Right atrium auricular region (tissue), 2 donors: ENCODE measurements around the gene APBA1. TPM values are rescaled to one million over a fixed set of nuclear protein-coding genes. Genes with fewer than 3 reads are reported as not detected.
"Not testable (repeated sequence)": the region's sequence is repeated elsewhere in the genome, so short reads cannot be mapped to it uniquely, and the experiment has no call there.

Experiments used
- DNase-seq: peaks from one replicate; pipeline ENCODE4 v3.0.0-alpha.2; 2019; ENCODE audit warnings: low spot score
- H3K27ac ChIP-seq, 2 donors: fragments of 200-600 bp; sonication (generic); 1 replicate in 1 of 2; 2 replicates in 1 of 2; pipeline ENCODE4 v1.5.1; 2016 to 2019
- H3K27me3 ChIP-seq, 2 donors: fragments of 200-600 bp; sonication (generic); one replicate each; pipeline versions ENCODE4 v1.5.1 to v1.6.0; 2017 to 2019
- H3K36me3 ChIP-seq: fragments of 200-600 bp; sonication (generic); one replicate; pipeline ENCODE4 v1.5.1; 2016
- H3K4me1 ChIP-seq, 2 donors: fragments of 200-600 bp; sonication (generic); one replicate each; pipeline versions ENCODE4 v1.5.1 to v1.6.0; 2017 to 2019
- H3K4me3 ChIP-seq, 2 donors: fragments of 200-600 bp; sonication (generic); 1 replicate in 1 of 2; 2 replicates in 1 of 2; pipeline ENCODE4 v1.5.1; 2017 to 2019; ENCODE audit warnings: mild to moderate bottlenecking in 1 of 2, moderate library complexity in 1 of 2
- H3K9me3 ChIP-seq, 2 donors: fragments of 200-600 bp; sonication (generic); one replicate each; pipeline ENCODE4 v1.5.1; 2019
- total RNA-seq, 2 donors: library from RNA; depleted of rRNA; stranded (reverse); fragments of >200 nt; gene quantifications; one replicate each; pipeline ENCODE4 v1.1.0, GENCODE V29; 2016
- TF ChIP-seq, protein P1 (sequence below), 2 donors: fragments of 200-600 bp; sonication (generic); IDR thresholded peaks; one replicate each; pipeline ENCODE4 v1.5.1; 2019; ENCODE audit warnings: antibody characterized with exemption in 2 of 2

APBA1 gene
- total RNA-seq, 2 donors from 2014 or later, result 5.6 to 12.1 TPM

DNA sequence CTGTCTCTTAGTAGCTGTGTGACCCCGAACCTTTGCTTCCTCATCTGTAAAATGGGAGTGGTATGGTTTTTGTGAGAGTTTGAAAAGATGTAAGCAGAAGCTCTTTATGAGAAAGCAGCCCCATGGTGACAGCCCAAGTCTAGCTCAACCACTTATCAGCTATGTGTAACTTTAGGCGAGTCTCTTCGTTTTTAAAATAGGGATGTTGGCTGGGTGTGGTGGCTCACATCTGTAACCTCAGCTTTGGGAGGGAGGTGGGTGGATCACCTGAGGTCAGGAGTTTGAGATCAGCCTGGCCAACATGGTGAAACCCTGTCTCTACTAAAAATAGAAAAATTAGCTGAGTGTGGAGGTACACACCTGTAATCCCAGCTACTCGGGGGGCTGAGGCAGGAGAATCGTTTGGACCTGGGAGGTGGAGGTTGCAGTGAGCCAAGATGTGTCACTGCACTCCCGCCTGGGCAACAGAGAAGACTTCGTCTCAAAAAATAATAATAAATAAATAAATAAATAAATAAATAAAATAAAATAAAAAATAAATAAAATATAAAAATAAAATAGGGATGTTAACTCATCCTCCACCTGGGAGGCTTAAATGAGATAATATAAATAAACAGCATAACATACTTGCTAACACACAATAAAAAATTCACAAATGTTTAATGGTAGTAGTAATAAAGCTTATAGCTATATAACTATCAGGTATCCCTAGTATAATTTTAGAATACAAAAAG lies 71.7 kb downstream of the APBA1 start:
- Histone ChIP-seq H3K27ac (no peak overlapping the region), H3K4me3 (no peak overlapping the region), H3K4me1 (peaks cover 0 to 27% of the 10 kb centered on the region in 2 donors), H3K36me3 (no peaks in the 10 kb centered on the region), H3K27me3 (no peaks in the 10 kb centered on the region), H3K9me3 (no peaks in the 10 kb centered on the region)
- TF ChIP-seq, protein P1, sequence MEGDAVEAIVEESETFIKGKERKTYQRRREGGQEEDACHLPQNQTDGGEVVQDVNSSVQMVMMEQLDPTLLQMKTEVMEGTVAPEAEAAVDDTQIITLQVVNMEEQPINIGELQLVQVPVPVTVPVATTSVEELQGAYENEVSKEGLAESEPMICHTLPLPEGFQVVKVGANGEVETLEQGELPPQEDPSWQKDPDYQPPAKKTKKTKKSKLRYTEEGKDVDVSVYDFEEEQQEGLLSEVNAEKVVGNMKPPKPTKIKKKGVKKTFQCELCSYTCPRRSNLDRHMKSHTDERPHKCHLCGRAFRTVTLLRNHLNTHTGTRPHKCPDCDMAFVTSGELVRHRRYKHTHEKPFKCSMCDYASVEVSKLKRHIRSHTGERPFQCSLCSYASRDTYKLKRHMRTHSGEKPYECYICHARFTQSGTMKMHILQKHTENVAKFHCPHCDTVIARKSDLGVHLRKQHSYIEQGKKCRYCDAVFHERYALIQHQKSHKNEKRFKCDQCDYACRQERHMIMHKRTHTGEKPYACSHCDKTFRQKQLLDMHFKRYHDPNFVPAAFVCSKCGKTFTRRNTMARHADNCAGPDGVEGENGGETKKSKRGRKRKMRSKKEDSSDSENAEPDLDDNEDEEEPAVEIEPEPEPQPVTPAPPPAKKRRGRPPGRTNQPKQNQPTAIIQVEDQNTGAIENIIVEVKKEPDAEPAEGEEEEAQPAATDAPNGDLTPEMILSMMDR (IDR thresholded peaks at IDR 0.05), result no peak
- DNase-seq, result no peak

DNA sequence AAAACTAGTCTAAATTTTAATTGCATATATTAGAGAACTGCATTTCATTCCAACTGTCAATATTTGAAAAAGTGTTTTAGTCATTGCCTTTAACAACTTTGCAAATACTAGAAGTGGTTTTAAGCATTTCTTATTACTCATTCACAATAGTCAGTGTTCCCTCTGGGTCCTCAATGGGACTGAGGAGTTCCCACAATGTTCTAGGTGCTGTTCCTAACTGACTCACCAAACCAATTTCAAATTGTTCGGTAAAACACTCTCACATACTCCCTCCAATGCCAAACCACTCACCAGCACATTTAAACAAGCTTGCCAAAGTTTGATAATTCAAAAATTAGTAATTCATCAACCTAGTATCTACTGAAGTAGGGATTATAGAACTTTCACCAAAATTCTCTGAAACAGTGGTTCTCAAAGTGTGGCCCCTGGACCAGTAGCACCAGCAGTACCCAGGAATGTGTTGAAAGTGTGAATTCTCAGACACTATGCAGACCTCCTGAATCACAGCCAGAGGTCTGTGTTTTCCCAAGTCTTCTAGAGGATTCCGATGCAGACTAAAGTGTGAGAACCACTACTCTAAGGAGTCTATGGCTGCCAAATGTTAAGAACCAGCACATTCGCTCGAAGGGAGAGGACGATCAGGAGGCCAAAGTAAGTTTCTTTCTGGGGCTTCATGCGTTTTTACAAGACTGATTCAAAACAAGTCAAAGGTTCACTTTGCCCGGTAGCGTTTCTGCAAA lies 72.8 kb downstream of the APBA1 start:
- Histone ChIP-seq H3K4me1 (peaks cover 0 to 27% of the 10 kb centered on the region in 2 donors), H3K36me3 (no peaks in the 10 kb centered on the region), H3K27me3 (no peaks in the 10 kb centered on the region), H3K9me3 (no peaks in the 10 kb centered on the region), H3K27ac (no peak overlapping the region), H3K4me3 (no peak overlapping the region)
- TF ChIP-seq, protein P1 (IDR thresholded peaks at IDR 0.05), result no peak
- DNase-seq, result no peak

DNA sequence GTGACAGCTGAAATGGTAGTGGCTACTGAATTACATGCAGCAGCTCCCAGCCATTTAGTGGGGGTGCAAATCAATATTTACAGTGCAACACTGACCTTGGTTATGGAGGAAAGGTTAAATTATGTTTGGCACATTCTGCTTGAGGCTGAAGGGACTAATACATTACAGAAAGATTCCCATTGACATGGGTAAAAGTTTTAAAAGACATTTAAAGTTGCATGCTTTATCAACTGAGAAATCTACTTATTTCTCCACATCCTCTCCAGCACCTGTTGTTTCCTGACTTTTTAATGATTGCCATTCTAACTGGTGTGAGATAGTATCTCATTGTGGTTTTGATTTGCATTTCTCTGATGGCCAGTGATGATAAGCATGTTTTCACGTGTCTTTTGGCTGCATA lies 75.3 kb downstream of the APBA1 start:
- H3K27me3 ChIP-seq, H3K36me3 ChIP-seq, H3K4me3 ChIP-seq, H3K27ac ChIP-seq, DNase-seq, H3K9me3 ChIP-seq: not testable (repeated sequence)
- peaks cover 0 to 24% of the 10 kb centered on the region in 2 donors for H3K4me1 ChIP-seq

DNA sequence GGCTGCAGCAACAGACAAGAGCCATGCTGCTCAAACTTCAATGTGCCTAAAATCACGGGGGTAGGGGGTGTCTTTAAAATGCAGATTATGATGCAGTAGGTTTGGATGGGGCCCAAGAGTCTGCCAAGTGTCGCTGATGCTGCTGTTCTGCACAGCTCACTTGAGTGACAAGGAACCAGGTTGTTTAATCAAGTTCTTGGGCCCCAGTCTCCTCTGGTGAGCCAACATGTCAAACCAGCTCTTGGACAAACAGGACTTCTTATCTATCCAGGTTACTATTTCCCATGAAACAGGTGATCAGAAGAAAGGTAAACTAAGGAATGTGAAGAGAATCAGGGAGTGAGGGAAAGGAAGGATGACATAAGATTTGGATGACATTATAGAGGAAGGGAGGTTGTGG lies 78.0 kb downstream of the APBA1 start:
- Histone ChIP-seq H3K36me3 (no peaks in the 10 kb centered on the region), H3K4me3 (no peak overlapping the region), H3K27me3 (no peaks in the 10 kb centered on the region), H3K27ac (no peak overlapping the region), H3K4me1 (peaks cover 0 to 15% of the 10 kb centered on the region in 2 donors), H3K9me3 (no peaks in the 10 kb centered on the region)
- TF ChIP-seq, protein P1 (IDR thresholded peaks at IDR 0.05), result no peak
- DNase-seq, result no peak

DNA sequence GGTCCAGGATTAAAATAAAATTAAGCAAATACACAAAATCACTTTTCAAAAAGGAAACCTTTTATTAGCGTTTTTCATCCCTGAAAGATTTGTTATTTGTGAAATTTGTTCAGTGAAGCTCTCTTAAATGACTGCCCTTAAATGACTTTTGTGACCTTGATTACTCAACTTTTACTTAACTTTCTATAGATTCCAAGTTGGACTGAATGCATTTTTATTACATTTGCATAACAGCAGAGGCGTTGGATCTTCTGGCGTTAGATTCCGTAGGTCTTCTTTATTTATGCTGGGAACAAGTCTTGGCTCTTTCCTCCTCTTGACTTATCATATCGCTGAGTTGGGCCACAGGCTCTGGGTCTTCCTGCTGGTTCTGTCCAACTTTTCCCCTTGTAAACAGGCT lies 78.4 kb downstream of the APBA1 start:
- Histone ChIP-seq H3K36me3 (no peaks in the 10 kb centered on the region), H3K4me3 (no peak overlapping the region), H3K9me3 (no peaks in the 10 kb centered on the region), H3K4me1 (peaks cover 0 to 15% of the 10 kb centered on the region in 2 donors), H3K27ac (no peak overlapping the region), H3K27me3 (no peaks in the 10 kb centered on the region)
- TF ChIP-seq, protein P1 (IDR thresholded peaks at IDR 0.05), result no peak
- DNase-seq, result no peak

DNA sequence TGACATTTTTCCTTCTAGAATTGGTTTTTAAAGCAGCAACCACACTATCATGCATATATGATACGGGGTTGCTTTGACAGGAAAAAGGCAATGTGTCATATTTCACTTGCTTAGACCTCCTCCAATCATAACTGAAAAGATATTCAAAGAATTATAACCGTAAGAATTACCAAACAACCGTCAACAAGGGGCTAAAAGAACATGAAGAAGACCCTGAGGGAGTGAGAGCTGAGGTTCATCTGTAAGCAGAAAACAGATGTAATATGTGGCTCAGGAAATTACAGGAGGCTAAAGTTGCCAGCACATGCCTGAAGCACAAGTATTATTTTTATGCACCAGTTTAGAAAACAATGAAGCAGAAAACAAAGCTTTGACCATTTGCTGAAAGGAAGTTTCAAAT lies 78.9 kb downstream of the APBA1 start:
- Histone ChIP-seq H3K27me3 (no peaks in the 10 kb centered on the region), H3K4me1 (peaks cover 0 to 15% of the 10 kb centered on the region in 2 donors), H3K27ac (no peak overlapping the region), H3K36me3 (no peaks in the 10 kb centered on the region), H3K4me3 (no peak overlapping the region), H3K9me3 (no peaks in the 10 kb centered on the region)
- DNase-seq, result no peak
- TF ChIP-seq, protein P1 (IDR thresholded peaks at IDR 0.05), result no peak
